Stimulated activated CD4-positive, alpha-beta T cell treated with anti-CD3 and anti-CD28 coated beads, Interleukin-1b, Interleukin-23, amount 100 ng/mL, for 24 hours (primary cell): ENCODE measurements around the gene DQX1.
"Not testable (repeated sequence)": the region's sequence is repeated elsewhere in the genome, so short reads cannot be mapped to it uniquely, and the experiment has no call there.

Source experiments
- DNase-seq, 4 experiments: peaks; one replicate each; pipeline ENCODE4 v3.0.0-alpha.2; 2020; ENCODE audit warnings: low read depth in 4 of 4, low spot score in 1 of 4

DQX1 gene, protein sequence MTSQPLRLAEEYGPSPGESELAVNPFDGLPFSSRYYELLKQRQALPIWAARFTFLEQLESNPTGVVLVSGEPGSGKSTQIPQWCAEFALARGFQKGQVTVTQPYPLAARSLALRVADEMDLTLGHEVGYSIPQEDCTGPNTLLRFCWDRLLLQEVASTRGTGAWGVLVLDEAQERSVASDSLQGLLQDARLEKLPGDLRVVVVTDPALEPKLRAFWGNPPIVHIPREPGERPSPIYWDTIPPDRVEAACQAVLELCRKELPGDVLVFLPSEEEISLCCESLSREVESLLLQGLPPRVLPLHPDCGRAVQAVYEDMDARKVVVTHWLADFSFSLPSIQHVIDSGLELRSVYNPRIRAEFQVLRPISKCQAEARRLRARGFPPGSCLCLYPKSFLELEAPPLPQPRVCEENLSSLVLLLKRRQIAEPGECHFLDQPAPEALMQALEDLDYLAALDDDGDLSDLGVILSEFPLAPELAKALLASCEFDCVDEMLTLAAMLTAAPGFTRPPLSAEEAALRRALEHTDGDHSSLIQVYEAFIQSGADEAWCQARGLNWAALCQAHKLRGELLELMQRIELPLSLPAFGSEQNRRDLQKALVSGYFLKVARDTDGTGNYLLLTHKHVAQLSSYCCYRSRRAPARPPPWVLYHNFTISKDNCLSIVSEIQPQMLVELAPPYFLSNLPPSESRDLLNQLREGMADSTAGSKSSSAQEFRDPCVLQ

DNA sequence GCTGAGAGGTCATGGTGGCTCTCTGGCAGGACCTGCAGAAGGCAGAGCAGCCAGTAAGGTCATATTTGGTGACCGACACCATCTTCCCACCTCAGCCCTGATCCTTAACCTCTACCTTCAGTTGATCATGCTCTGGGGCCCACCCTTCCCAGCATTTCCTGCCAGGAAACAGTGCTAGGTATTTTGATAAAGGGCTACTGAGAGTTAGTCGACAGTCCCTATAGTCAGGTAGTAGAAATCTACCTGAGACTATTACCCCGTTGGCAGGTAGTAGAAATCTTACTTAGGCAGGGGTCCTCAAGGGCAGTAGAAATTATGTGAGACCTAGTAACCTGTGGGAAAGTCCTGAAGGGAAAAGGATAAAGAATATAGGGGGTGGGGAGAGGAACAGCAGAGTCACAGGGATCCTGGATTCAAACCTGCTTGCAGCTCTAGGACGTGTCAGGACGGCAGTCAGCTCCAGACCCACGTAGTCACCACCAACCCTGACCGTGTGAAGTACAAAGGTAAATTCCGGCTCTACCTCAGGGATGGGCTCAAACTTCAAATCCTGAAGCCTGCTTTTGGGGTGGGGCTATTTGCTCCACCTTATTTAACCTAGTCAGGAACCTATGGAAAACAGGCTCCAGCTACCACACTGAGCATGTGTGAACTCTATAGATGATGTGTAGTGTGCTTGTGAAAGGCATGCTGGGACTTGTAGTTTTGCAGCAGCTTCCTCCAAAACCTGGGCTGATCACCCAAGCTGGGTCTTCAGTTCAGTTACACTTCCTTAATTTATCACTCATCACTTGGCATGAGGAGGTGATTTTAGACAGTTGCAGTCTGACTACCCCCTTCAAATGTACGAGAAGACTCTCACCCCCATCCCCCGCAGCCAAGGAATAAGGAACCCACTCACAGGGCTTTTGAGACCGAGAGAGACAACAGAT, at the start of gene DQX1:
Gene DQX1, minus strand, starts transcription at position 515 of the 932 bp plus-strand sequence. Its CDS starts 502 bp downstream, at position 13.
- no peak for DNase-seq

DNA sequence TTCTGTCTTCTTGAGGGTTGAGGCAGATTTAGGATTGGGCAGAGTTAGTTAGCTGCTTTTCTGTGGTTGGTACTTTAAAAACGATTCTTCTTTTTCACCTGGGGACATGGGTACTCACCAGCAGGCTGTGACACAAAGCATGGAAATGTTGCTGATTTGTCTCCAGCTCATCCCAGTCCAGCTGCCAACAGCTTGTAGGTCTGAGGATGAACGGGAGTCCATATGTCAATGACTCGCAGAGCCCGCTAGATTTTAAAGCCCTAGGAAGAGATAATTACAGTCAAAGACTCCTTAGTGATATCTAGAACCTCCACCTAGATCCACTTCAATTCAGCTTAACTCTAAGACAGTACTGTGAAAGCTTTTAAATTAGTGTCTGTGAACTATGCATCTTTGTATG, 49.3 kb upstream of the DQX1 start:
- no peak for DNase-seq

DNA sequence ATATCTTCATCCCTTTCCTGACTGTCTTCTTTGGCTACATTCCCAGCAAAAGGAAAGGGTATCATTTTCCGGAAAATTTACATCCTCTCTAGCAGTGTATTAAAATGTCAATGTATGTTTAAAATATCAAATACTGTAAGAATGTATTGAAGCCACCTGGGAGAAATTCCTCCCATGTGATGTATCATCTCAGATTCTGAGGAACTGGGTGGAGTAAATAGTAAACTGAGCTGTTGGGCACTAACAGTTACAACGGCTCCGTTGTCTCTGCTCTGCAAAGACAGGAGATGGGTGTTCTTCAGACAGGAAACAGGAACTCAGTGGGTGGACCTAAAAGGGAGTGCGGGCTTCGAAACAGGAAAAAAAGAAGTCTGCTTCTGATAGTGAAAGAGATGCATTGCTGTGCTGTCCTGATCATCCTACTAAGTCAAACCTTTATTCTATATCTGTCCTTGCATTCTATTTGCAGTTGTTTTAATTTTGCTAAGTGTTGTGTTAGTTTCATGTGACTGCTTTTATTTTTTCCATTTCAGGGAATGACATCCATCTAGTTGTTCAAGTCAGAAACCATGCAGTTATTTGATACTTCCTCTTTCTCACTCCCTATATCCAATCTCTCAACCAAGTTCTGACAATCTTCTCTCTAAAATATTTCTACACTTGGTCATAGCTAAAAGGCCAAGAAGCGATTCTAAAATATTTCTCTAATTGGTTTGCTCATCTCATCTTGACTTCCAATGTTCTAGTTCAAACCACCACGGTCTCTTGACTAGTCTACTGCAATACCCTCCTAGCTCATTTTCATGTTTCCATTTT, 47.9 kb upstream of the DQX1 start:
- DNase-seq: no peak

DNA sequence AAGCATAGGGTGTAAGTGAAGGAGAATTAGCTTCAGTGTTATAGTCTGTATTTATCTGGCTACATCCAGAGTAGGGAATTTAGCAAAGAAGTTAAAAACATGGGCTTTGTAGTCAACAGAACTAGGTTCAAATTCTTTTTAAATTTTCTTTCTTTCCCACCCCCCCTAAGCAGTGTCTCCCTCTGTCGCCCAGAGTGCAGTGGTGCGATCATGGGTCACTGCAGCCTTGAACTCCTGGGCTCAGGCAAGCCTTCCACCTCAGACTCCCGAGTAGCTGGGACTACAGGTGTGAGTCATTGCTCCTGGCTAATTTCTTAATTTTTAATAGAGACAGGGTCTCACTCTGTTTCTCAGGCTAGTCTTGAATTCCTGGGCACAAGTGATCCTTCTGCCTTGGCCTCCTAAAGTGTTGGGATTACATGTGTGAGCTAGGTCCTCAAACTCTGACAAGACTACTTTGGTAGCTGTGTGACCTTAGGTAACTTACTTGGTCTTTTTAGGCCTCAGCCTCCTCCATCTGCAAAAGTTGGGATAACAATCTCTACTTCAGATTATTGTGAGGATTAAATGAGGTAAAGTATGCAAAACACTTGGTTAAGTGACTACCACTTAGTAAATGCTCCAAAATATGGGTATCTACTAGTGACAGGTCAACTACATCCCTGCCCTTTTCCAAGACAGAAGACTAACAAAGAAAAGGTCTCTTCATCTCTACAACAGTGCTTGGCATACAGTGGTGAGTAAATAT, 46.3 kb upstream of the DQX1 start:
- no peak for DNase-seq

DNA sequence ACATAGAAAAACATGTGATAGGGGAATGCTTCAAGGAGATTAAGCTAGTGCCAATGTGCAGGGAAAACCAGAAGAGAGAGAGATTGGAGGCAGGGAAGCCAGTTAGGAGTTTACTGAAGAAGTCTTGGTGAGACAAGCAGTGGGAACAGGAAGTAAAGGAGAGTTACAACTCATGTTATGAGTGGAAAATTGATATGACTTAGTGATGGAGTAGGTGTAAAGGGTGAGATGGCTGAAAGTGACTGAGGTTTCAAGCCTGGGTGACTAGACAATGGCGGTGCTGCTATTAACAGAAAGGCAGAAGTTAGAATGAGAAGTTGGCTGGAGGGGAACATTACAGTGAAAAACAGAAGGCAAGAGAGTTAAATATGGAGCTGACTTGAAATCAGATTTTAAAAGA, 45.0 kb upstream of the DQX1 start:
- no peak for DNase-seq

DNA sequence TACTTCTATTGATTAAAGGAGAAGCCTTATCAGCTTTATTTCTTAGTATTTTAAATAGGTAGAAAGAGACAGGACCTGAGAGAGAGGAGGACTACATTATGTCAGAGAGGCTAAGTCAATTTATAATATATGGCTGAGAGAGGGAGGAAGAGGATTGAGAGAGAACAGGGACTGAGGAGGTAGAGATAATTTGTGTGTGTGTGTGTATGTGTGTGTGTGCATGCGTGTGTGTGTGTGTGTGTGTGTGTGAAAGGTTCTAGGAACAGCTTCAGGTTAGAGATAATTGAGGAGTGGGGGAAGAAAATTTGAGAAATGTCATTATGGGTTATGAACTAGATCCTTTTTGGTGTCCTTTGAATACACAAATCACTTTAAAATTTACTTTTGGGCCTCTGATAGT, 43.7 kb upstream of the DQX1 start:
- no peak for DNase-seq

DNA sequence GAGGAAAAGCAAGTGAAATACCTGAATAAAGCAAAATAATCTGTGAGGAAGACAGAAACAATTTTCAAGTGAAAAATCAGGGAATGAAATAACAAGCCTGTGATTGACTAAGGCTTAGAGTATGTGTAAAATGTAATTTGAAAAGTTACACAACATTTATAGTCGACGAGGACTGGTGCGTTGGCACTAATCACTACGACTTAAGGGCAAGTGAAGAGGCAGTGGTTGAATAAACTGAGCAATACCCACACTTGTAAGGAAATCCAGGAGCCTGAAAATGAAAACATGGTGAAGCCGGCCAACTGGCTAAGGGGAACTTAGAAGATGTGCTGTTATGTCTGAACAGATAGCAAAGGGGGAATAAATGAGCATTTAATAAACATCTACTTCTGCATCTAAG, 41.9 kb upstream of the DQX1 start:
- DNase-seq: no peak

DNA sequence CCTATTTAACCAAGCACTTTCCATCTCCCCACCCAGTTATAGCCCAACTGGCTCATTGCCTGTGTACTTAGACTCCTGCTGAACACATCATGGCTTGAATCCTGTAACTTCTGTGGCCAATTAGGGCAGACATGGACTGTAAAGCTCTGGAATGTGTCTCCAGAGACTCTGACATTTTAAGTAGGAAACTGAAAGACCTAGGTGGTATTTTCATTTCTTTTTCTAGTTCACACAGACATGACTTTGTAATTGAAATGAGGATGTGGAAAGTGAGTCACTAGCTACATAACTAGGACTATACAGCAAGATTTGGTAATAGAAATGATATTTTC, 40.7 kb upstream of the DQX1 start:
- DNase-seq: no peak

DNA sequence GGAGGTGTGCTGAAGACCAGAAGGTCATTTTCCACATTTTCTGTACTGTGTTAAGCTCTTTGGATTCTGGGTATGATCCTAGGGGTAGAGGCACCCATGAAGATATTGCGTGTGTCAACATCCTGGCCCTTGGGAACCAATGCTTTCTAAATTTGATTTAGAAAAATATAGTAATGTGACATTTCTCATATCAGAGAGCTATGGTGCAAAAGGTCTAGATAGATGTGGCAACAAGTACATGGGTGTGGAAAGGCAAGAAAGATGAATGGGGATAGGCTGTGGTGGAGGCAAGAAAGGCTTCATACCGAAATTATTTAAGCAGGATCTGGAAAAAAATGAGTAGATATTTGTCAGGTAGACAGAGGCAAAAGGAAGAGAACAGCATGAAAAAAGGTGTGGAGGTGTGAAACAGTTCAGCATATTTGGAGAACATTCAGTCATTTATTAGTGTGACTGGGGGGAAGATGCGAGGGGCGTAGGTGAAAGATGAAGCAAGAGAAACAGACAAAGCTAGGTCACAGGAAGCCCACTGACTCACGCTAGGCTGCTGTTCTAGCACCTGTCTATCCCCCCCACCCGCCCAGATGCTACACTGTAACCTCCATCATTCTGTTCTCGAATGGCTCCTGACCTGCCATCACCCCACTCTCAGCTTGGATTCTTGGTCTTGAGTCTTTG, 40.2 kb upstream of the DQX1 start:
- DNase-seq: no peak

DNA sequence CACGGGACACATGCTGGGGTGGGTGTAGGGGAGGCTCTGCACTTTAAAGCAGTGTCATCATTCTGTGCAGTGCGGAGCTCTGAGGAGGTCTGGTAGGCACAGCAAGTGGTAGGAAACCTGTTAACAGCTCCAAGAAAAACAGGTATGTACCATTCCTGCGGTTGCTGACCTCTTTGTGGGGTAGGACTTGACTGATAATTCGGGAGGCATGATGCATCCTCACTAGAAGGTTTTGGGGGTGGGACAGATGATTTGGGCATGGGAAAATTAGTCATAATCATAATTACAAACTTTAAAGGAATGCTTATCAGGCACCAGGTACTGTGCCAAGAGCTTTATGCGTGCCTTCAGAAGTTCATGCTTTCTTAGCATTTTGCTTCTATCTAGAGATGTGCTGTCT, 38.2 kb upstream of the DQX1 start:
- no peak for DNase-seq

DNA sequence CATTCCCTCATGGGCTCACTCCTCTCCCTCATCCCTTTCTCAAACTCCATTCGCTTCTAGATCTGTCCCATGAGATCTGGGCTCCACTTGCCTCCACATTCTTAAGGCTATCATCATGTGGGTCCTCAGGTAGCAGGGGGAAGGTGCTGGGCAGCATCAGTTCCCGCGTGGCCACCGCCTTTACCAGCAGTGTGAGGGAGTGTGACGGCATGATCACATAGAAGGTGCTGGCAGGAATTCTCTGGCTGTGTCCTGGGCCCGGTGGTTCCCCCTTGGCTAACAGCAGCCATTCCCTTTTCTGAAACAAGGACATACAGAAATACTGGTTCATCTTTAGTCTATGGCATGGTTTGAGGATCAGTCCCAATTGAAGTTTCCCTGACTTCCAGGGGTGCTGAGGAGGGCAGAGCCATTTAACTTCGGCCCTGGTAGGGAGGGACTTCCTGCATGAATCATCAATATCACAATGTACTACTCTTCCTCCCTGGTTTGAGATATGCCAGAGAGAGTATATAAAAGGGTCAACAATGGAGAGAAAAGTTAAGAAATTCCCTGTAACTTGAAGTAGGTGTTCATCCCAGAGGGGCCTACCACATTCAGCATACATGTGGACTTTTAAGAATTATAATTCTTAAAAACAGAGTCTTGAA, 36.2 kb upstream of the DQX1 start:
- no peak for DNase-seq

DNA sequence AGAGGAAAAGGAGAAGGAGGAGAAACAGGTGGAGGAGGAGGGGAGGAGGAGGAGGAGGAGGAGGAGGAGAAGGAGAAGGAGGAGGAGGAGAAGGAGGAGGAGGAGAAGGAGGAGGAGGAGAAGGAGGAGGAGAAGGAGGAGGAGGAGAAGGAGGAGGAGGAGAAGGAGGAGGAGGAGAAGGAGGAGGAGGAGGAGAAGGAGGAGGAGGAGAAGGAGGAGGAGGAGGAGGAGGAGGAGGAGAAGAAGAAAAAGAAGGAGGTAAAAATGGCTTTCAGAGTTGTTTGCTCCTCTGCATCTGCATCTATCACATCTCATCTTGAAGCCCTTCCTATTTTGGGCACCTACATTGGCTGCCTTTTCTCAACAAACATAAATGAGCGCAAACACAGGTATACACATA, 35.0 kb upstream of the DQX1 start:
- DNase-seq: not testable (repeated sequence)

DNA sequence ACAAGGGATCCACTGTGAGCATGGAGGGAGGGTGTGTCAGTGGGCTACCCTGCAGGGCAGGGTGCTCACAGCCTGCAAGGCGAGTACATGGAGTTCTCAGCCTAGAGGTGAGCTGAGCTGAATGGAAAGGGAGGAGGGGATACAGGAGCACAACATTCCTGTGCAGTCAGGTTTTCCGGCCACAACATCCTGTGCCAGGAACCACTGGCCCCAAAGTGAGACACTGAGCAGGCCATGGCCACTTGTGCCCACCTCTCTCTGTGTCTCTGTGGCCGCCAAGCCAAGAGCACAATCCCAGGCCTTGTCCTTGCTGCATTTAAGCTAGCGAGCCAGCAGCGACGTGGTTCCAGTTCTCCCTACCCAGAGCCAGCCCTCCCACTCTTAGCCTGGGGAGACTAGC, 34.6 kb upstream of the DQX1 start:
- no peak for DNase-seq

DNA sequence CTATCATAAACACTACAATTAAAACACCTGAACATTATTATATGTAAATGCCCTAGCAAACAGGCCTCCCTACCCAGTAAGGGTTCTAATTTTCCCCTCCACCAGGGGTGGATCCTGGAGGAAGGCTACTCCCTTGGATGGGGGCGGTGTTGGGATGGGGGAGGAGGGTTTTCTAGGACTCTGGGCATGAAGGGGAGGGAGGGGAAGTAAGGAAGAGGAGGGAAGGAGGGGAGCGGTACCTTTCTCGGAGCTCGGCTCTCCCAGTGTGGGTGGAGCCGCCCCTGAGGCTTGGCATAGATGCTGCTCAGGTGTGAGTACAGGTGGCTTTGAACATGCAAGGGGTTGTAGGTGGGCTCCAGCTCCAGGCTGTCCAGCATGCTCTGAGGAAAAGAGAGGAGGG, 33.9 kb upstream of the DQX1 start:
- no peak for DNase-seq

DNA sequence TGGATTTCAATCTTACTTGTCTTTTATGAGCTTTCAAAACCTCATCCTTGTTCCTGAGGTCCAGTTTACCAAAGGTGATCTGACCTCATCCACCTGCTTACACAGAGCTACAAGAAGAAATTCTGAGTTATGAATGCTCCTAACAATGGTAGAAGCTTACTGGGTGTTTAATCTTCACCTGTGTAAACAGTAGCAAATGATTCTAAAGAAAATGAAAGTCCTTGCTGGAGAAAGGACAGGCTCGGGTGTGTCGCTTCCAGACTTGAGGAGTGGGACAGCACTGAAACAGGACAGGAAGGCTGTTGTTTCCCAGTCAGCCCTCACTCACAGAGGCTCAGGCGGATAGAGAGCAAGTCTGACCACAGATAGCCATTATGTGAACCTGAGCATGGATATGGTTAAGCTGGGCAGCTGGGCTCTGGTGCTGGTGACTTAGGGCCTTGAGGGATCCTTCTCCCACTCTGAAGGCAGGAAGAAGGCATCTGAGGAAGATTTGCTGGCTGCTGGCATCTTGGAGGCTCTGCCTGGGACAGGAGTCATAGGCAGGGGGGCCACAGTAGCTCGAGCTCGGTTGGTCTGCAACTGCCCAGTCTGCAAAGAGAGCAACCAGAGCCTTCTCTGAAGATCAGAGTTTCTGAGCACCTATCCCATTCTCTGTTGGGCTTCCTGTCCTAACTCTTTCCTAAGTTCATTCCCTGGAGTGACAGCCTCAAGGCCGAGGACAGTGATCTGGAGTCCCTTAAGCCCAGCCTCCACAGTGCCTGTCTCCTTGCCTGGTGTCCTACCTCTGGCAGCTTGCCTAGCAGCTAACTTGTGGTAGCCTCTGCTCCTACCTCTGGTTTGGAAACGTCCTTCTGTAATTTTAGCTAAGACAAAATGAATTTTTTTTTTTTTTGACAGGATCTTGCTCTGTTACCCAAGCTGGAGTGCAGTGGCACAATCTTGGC, 32.5 kb upstream of the DQX1 start:
- DNase-seq: no peak

DNA sequence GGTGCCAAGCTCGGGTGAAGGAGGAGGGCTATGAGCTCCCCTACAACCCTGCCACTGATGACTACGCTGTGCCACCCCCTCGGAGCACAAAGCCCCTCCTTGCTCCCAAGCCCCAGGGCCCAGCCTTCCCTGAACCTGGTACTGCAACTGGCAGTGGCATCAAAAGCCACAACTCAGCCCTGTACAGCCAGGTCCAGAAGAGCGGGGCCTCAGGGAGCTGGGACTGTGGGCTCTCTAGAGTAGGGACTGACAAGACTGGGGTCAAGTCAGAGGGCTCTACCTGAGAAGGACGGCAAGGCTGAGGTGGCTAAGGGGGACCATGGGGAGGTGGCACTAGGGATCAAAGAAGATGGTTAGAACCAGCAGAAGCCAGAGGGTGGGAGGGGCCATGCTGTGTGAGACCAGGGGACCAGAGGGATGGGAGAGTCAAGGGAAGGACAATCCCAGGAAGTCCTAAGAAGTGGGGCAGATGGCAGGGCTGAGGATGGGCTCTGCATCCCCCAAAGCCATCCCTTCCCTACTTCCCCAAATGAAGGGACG, 30.9 kb upstream of the DQX1 start:
- DNase-seq: no peak

DNA sequence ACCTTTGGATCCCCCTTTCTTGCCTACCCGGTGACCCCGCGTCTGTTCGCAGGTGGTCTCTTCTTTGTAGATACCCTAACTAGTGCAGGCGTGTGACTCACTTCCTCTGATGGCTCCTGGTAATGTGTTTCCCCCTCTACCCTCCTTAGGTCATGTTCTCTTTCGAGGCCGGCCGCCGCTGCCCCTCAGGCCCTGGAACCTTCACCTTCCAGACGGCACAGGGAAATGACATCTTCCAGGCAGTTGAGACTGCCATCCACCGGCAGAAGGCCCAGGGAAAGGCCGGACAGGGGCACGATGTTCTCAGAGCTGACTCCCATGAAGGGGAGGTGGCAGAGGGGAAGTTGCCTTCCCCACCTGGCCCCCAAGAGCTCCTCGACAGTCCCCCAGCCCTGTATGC, 30.1 kb upstream of the DQX1 start:
- no peak for DNase-seq

DNA sequence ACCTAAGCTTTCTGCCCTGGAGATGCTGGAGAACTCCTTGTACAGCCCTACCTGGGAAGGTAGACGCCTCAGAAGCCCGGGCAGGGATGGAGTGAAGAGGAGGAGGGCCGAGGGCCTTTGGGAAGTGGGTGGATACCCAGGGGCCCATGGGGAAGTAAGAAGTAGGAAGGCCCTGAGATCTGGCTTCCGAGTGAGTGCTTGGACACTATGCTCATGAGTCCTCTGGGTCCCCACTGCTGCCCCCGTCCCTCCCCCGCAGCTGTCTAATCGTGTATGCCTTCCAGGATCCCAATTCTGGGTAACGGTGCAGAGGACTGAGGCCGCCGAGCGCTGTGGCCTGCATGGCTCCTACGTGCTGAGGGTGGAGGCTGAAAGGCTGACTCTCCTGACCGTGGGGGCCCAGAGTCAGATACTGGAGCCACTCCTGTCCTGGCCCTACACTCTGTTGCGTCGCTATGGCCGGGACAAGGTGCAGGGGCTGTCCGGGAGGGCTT, 29.6 kb upstream of the DQX1 start:
- no peak for DNase-seq
